ENCODE results near the gene SOX8. TPM values are rescaled to one million over a fixed set of nuclear protein-coding genes. Genes with fewer than 3 reads are reported as not detected.

SOX8 gene
- total RNA-seq, 1 experiment from 2014 or later: 5.2 TPM

GRCh38 chr16:976389-976931 lies 5.1 kb upstream of the SOX8 start:
- POLR2A ChIA-PET: no interaction called here
- intact Hi-C loops (cut with micrococcal nuclease): no loop called here
- BruUV-seq (replicated peaks): no TSS peak
- ATAC-seq: no peak
- no peak overlapping the region for H3K27ac ChIP-seq (ENCODE audit: low read depth, low read length)
- H3K36me3 ChIP-seq (ENCODE audit: control insufficient read depth in 1 of 2, insufficient read depth in 2 of 2, low read length in 2 of 2): no peaks in the 10 kb centered on the region
- peaks cover 0 to 5% of the 10 kb centered on the region in 2 experiments; a peak in 2 of 4 replicates for H3K4me1 ChIP-seq (ENCODE audit: control insufficient read depth in 1 of 2, insufficient read depth in 2 of 2, low read length in 2 of 2)
- no peak overlapping the region for H2AFZ ChIP-seq (ENCODE audit: low read depth, low read length, poor library complexity, severe bottlenecking)
- no peaks in the 10 kb centered on the region for H3K79me2 ChIP-seq (ENCODE audit: insufficient read depth, low read length)
- CTCF ChIA-PET: no interaction called here
- H3K9me2 ChIP-seq (ENCODE audit: insufficient read depth): no peaks in the 10 kb centered on the region
- no peak overlapping the region for H3K4me2 ChIP-seq (ENCODE audit: low read length)
- H3K27me3 ChIP-seq (ENCODE audit: insufficient read depth, low read length): no peaks in the 10 kb centered on the region
- RAD21 ChIA-PET (ENCODE audit: low non-redundant PET in 1 of 2, low total read pairs in 2 of 2, uncharacterized antibody in 2 of 2, unreplicated experiment in 2 of 2): no interaction called here
- H3K9ac ChIP-seq (ENCODE audit: low read length): no peak overlapping the region
- TF ChIP-seq RAD21 (IDR thresholded peaks at IDR 0.05; ENCODE audit: low read depth) (no peak), REST (IDR thresholded peaks at IDR 0.05; ENCODE audit: low read depth) (no peak), SP1 (IDR thresholded peaks at IDR 0.05; ENCODE audit: low read depth) (no peak), EGR1 (IDR thresholded peaks at IDR 0.05; ENCODE audit: low read depth) (no peak), ZFX (IDR thresholded peaks at IDR 0.05) (no peak), POLR2A (IDR thresholded peaks at IDR 0.05; ENCODE audit: borderline replicate concordance, extremely low read depth, insufficient read depth, insufficient read length) (no peak), SRF (IDR thresholded peaks at IDR 0.05; ENCODE audit: low read depth) (no peak), EZH2phosphoT487 (IDR thresholded peaks at IDR 0.05; ENCODE audit: borderline replicate concordance) (no peak), ZBTB33 (IDR thresholded peaks at IDR 0.05; ENCODE audit: extremely low read depth, insufficient replicate concordance, low read length) (no peak), CTCF (IDR thresholded peaks at IDR 0.05 in 2 of 3, conservative IDR thresholded peaks at IDR 0.05 in 1 of 3; ENCODE audit: borderline replicate concordance in 1 of 3, insufficient read depth in 1 of 3, low read depth in 2 of 3, low read length in 2 of 3) (no peak), MAX (IDR thresholded peaks at IDR 0.05) (no peak), FOSL1 (IDR thresholded peaks at IDR 0.05; ENCODE audit: low read depth) (no peak), SIN3A (IDR thresholded peaks at IDR 0.05; ENCODE audit: low read depth) (no peak), ELF1 (IDR thresholded peaks at IDR 0.05; ENCODE audit: borderline replicate concordance, low read depth) (no peak), YY1 (IDR thresholded peaks at IDR 0.05; ENCODE audit: extremely low read depth, insufficient replicate concordance, low read depth, low read length) (no peak), JUND (IDR thresholded peaks at IDR 0.05) (no peak), TCF7L2 (IDR thresholded peaks at IDR 0.05; ENCODE audit: borderline replicate concordance, extremely low read depth, insufficient read depth, insufficient read length) (no peak), CEBPB (IDR thresholded peaks at IDR 0.05; ENCODE audit: low read depth) (no peak)
- no peak for DNase-seq (ENCODE audit: low read depth, low spot score)
- no peaks in the 10 kb centered on the region for H4K20me1 ChIP-seq (ENCODE audit: insufficient read depth)
- H3K9me3 ChIP-seq (ENCODE audit: control insufficient read depth in 1 of 2, insufficient read depth in 1 of 2, low read depth in 1 of 2, low read length in 2 of 2): no peaks in the 10 kb centered on the region
- H3K4me3 ChIP-seq (replicated peaks in 1 of 2; ENCODE audit: low read depth in 1 of 2, low read length in 2 of 2): no peak overlapping the region
